ENCODE results near the gene CRIP1. TPM values are rescaled to one million over a fixed set of nuclear protein-coding genes. Genes with fewer than 3 reads are reported as not detected.

Gene CRIP1
- total and polyA plus RNA-seq, 2 experiments from 2014 or later, result 0.80 to 8.4 TPM

DNA sequence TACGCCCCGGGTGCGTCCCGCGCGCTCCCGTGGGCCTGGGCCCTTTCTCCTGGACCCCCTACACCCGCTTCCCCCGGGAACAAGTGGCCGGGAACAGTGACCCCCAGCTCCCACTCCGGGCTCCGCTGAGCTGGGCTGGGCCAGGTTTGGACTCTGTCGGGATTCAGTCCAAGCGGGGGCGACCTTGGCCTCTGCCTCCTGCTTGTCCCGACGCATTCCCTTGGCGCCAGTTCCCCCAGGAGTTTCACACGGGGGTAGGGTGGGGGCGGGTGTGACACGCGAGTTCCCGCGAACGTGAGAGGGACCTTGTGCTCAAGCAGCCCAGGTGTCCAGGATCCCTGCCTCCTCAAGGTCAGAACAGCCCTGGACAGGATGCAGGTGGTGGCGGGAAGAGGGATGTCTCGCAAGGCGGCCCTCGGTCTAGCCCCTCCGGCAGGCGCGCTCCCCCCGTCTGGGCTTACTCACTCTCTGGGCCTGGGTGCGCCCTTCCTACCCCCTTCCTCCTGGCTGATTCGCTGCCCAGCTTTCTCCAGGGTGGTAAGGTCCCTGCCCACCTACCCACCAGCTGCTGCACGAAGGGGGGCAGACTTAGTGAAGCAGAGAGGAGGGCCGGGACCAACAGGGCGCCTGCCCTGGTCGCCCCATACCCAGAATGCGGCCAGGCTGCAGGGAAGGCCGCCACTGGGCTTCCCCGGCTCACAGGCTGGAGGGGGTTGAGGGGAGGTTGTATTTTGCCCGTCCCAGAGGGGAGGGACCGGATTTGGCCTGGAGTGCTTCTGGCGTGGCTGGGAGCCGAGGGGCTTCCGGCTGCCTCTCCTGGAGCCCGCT, 11.2 kb upstream of the CRIP1 start:
- no peaks in the 10 kb centered on the region for H3K79me2 ChIP-seq (replicated peaks; ENCODE audit: insufficient read depth)
- peak; percentile 55 for DNase-seq (ENCODE audit: low spot score)
- Mint-ChIP-seq H3K36me3 (ENCODE audit: low read depth) (no peaks in the 10 kb centered on the region), H3K4me1 (peaks cover 9% of the 10 kb centered on the region; the same call in 2 of the 3 replicates), H3K27me3 (ENCODE audit: insufficient read depth, low read depth, poor library complexity) (peaks cover 54% of the 10 kb centered on the region), H3K27ac (no peak overlapping the region), H3K4me3 (peak overlapping the region; percentile 59; the same call in 2 of the 3 replicates), H3K9me3 (no peaks in the 10 kb centered on the region)
- H3K4me2 ChIP-seq, result peak overlapping the region; percentile 78
- H3K36me3 ChIP-seq (ENCODE audit: insufficient read depth), result no peaks in the 10 kb centered on the region
- H3K4me3 ChIP-seq, result peak overlapping the region; percentile 70
- peak overlapping the region; percentile 74 for H2AFZ ChIP-seq
- H3K27ac ChIP-seq (ENCODE audit: low read depth), result no peak overlapping the region
- peaks cover 7% of the 10 kb centered on the region; the same call in 1 of the 2 replicates for H3F3A ChIP-seq (replicated peaks; ENCODE audit: low read depth)
- H3K27me3 ChIP-seq (ENCODE audit: insufficient read depth), result peaks cover 57% of the 10 kb centered on the region
- no peaks in the 10 kb centered on the region; the same call in 1 of the 2 replicates for H4K20me1 ChIP-seq (replicated peaks; ENCODE audit: insufficient read depth)
- H3K4me1 ChIP-seq (ENCODE audit: insufficient read depth), result peaks cover 16% of the 10 kb centered on the region; the same call in 1 of the 2 replicates
- TF ChIP-seq EZH2 (IDR thresholded peaks at IDR 0.05; ENCODE audit: low read depth, unreplicated experiment), result peak; percentile 50
- TF ChIP-seq STAT1 (IDR thresholded peaks at IDR 0.05; ENCODE audit: unreplicated experiment), result no peak
- peak; percentile 1 for ATAC-seq
- no peaks in the 10 kb centered on the region for H3K9me2 ChIP-seq (ENCODE audit: insufficient read depth)

DNA sequence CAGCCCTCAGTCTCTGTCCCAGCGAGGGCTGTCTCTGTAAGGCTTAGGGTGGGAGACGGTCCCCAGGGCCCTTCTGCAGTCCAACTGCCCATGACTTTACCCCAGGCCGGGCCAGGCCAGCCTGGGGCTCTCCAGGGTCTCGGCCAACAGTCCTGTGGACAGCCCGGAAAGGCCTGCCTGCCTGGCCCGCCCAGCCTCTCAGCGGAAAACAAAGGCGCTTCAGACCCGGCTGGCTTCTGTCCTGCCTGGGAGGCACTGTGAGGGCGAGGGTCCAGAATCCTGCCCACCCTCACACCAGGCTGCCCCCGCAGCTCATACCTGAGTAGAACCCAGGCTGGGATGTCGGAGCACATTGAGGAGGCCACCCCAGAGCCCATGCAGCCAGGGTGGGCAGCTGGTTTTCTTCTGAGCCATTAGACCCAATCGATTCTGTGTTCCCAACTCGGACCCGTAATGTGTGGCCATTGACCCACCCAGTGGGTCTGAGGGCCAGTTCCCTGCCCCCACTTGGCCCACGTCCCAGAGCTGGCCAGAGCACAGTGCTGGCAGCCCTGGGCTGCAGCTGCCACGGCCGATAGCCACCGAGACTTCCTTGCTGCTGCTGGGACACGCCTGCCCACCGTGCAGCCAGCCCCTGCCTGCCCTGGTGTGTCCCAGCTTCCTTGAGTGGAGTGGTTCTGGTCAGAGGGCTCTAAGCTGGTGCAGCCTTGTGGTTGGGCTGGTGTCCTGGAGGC, 10.4 kb upstream of the CRIP1 start:
- no peak overlapping the region for H3K27ac Mint-ChIP-seq
- H3K4me2 ChIP-seq, result peak overlapping the region; percentile 78
- no peak overlapping the region for H3K27ac ChIP-seq (ENCODE audit: low read depth)
- peaks cover 65% of the 10 kb centered on the region for H3K27me3 ChIP-seq (ENCODE audit: insufficient read depth)
- H3K79me2 ChIP-seq (replicated peaks; ENCODE audit: insufficient read depth), result no peaks in the 10 kb centered on the region
- peak overlapping the region; percentile 59; the same call in 2 of the 3 replicates for H3K4me3 Mint-ChIP-seq
- H3K4me3 ChIP-seq, result peak overlapping the region; percentile 70
- H3K36me3 ChIP-seq (ENCODE audit: insufficient read depth), result no peaks in the 10 kb centered on the region
- peak overlapping the region; percentile 74; the same call in 1 of the 2 replicates for H2AFZ ChIP-seq
- no peaks in the 10 kb centered on the region for H4K20me1 ChIP-seq (replicated peaks; ENCODE audit: insufficient read depth)
- H3K36me3 Mint-ChIP-seq (ENCODE audit: low read depth), result no peaks in the 10 kb centered on the region
- DNase-seq (ENCODE audit: low spot score) (peak; percentile 39), ATAC-seq (no peak; the same call in 2 of the 3 replicates)
- no peaks in the 10 kb centered on the region for H3K9me3 Mint-ChIP-seq
- H3K4me1 Mint-ChIP-seq, result peaks cover 9% of the 10 kb centered on the region; the same call in 2 of the 3 replicates
- 0 out of 2 replicates have a peak, but pooled peaks cover 4% of the 10 kb centered on the region for H3F3A ChIP-seq (replicated peaks; ENCODE audit: low read depth)
- H3K27me3 Mint-ChIP-seq (ENCODE audit: insufficient read depth, low read depth, poor library complexity), result peaks cover 60% of the 10 kb centered on the region
- H3K9me2 ChIP-seq (ENCODE audit: insufficient read depth), result no peaks in the 10 kb centered on the region
- peaks cover 13% of the 10 kb centered on the region; the same call in 1 of the 2 replicates for H3K4me1 ChIP-seq (ENCODE audit: insufficient read depth)
- TF ChIP-seq, protein P1, sequence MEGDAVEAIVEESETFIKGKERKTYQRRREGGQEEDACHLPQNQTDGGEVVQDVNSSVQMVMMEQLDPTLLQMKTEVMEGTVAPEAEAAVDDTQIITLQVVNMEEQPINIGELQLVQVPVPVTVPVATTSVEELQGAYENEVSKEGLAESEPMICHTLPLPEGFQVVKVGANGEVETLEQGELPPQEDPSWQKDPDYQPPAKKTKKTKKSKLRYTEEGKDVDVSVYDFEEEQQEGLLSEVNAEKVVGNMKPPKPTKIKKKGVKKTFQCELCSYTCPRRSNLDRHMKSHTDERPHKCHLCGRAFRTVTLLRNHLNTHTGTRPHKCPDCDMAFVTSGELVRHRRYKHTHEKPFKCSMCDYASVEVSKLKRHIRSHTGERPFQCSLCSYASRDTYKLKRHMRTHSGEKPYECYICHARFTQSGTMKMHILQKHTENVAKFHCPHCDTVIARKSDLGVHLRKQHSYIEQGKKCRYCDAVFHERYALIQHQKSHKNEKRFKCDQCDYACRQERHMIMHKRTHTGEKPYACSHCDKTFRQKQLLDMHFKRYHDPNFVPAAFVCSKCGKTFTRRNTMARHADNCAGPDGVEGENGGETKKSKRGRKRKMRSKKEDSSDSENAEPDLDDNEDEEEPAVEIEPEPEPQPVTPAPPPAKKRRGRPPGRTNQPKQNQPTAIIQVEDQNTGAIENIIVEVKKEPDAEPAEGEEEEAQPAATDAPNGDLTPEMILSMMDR (conservative IDR thresholded peaks at IDR 0.05; ENCODE audit: low read depth in 2 of 2), result no peak
- TF ChIP-seq, protein P2, sequence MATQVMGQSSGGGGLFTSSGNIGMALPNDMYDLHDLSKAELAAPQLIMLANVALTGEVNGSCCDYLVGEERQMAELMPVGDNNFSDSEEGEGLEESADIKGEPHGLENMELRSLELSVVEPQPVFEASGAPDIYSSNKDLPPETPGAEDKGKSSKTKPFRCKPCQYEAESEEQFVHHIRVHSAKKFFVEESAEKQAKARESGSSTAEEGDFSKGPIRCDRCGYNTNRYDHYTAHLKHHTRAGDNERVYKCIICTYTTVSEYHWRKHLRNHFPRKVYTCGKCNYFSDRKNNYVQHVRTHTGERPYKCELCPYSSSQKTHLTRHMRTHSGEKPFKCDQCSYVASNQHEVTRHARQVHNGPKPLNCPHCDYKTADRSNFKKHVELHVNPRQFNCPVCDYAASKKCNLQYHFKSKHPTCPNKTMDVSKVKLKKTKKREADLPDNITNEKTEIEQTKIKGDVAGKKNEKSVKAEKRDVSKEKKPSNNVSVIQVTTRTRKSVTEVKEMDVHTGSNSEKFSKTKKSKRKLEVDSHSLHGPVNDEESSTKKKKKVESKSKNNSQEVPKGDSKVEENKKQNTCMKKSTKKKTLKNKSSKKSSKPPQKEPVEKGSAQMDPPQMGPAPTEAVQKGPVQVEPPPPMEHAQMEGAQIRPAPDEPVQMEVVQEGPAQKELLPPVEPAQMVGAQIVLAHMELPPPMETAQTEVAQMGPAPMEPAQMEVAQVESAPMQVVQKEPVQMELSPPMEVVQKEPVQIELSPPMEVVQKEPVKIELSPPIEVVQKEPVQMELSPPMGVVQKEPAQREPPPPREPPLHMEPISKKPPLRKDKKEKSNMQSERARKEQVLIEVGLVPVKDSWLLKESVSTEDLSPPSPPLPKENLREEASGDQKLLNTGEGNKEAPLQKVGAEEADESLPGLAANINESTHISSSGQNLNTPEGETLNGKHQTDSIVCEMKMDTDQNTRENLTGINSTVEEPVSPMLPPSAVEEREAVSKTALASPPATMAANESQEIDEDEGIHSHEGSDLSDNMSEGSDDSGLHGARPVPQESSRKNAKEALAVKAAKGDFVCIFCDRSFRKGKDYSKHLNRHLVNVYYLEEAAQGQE (IDR thresholded peaks at IDR 0.05; ENCODE audit: unreplicated experiment), result no peak
- no peak for TF ChIP-seq EZH2phosphoT487 (IDR thresholded peaks at IDR 0.05; ENCODE audit: unreplicated experiment)
- TF ChIP-seq, protein P3, sequence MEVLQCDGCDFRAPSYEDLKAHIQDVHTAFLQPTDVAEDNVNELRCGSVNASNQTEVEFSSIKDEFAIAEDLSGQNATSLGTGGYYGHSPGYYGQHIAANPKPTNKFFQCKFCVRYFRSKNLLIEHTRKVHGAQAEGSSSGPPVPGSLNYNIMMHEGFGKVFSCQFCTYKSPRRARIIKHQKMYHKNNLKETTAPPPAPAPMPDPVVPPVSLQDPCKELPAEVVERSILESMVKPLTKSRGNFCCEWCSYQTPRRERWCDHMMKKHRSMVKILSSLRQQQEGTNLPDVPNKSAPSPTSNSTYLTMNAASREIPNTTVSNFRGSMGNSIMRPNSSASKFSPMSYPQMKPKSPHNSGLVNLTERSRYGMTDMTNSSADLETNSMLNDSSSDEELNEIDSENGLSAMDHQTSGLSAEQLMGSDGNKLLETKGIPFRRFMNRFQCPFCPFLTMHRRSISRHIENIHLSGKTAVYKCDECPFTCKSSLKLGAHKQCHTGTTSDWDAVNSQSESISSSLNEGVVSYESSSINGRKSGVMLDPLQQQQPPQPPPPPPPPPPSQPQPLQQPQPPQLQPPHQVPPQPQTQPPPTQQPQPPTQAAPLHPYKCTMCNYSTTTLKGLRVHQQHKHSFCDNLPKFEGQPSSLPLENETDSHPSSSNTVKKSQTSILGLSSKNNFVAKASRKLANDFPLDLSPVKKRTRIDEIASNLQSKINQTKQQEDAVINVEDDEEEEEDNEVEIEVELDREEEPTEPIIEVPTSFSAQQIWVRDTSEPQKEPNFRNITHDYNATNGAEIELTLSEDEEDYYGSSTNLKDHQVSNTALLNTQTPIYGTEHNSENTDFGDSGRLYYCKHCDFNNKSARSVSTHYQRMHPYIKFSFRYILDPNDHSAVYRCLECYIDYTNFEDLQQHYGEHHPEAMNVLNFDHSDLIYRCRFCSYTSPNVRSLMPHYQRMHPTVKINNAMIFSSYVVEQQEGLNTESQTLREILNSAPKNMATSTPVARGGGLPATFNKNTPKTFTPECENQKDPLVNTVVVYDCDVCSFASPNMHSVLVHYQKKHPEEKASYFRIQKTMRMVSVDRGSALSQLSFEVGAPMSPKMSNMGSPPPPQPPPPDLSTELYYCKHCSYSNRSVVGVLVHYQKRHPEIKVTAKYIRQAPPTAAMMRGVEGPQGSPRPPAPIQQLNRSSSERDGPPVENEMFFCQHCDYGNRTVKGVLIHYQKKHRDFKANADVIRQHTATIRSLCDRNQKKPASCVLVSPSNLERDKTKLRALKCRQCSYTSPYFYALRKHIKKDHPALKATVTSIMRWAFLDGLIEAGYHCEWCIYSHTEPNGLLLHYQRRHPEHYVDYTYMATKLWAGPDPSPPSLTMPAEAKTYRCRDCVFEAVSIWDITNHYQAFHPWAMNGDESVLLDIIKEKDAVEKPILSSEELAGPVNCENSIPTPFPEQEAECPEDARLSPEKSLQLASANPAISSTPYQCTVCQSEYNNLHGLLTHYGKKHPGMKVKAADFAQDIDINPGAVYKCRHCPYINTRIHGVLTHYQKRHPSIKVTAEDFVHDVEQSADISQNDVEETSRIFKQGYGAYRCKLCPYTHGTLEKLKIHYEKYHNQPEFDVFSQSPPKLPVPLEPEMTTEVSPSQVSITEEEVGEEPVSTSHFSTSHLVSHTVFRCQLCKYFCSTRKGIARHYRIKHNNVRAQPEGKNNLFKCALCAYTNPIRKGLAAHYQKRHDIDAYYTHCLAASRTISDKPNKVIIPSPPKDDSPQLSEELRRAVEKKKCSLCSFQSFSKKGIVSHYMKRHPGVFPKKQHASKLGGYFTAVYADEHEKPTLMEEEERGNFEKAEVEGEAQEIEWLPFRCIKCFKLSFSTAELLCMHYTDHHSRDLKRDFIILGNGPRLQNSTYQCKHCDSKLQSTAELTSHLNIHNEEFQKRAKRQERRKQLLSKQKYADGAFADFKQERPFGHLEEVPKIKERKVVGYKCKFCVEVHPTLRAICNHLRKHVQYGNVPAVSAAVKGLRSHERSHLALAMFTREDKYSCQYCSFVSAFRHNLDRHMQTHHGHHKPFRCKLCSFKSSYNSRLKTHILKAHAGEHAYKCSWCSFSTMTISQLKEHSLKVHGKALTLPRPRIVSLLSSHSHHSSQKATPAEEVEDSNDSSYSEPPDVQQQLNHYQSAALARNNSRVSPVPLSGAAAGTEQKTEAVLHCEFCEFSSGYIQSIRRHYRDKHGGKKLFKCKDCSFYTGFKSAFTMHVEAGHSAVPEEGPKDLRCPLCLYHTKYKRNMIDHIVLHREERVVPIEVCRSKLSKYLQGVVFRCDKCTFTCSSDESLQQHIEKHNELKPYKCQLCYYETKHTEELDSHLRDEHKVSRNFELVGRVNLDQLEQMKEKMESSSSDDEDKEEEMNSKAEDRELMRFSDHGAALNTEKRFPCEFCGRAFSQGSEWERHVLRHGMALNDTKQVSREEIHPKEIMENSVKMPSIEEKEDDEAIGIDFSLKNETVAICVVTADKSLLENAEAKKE (CRISPR knock-in tag; IDR thresholded peaks at IDR 0.05), result no peak

All from GM23338 (cell line).